K562 (cell line): ENCODE data around the gene ARHGAP35. TPM values are rescaled to one million over a fixed set of nuclear protein-coding genes. Genes with fewer than 3 reads are reported as not detected.

Source experiments
- ATAC-seq: fragments of 200-7000 bp; cut with Tn5 transposase; 3 replicates; pipeline ENCODE4 v1.9.1; 2020; ENCODE audit warnings: moderate library complexity
- BruUV-seq: library from RNA; stranded (reverse); fragments of 400-500 nt; replicated peaks from 2 replicates; lab custom pipeline; 2021; lab: Mats Ljungman, UMichigan
- CTCF ChIA-PET: fragments of 300-600 bp; formaldehyde crosslinking; extraction: SDS; loops from one replicate; lab custom pipeline; 2021; ENCODE audit warnings: low intra/inter-chr PET ratio; lab: Yijun Ruan, JAX
- POLR2A ChIA-PET: fragments of 300-600, 350-650 bp; sonication (Branson Sonifier 250); formaldehyde crosslinking; extraction: SDS; loops from one replicate; lab custom pipeline; 2021; ENCODE audit warnings: antibody characterized with exemption, inconsistent platforms; lab: Yijun Ruan, JAX
- DNase-seq, 4 experiments: peaks; one replicate each; pipeline versions ENCODE4 v3.0.0 to v3.0.0-alpha.2; 2011 to 2018; ENCODE audit warnings: low spot score in 3 of 4, mixed read lengths in 3 of 4; ENCODE audit errors: extremely low read depth in 1 of 4
- FAIRE-seq: peaks from 2 replicates; lab custom pipeline; 2011; peaks lifted over from hg19 to GRCh38; lab: Jason Lieb, UNC
- H2AFZ ChIP-seq: 2 replicates; pipeline ENCODE4 v1.6.0; 2011; ENCODE audit warnings: low read depth, low read length, control low read depth, inconsistent platforms
- H3K27ac ChIP-seq: fragments of 200-600 bp; 3 replicates; pipeline ENCODE4 v1.8.0; 2011; ENCODE audit warnings: low read depth, mild to moderate bottlenecking, control low read depth, inconsistent platforms, low read length, moderate library complexity, mixed read lengths; ENCODE audit errors: extremely low read depth
- H3K27me3 ChIP-seq, 2 experiments: fragments of 300-600 bp in 1 of 2; 2 replicates in 1 of 2; 3 replicates in 1 of 2; pipeline versions ENCODE4 v1.6.0 to v1.8.0; 2011; ENCODE audit warnings: inconsistent platforms in 2 of 2, low read length in 2 of 2, mild to moderate bottlenecking in 1 of 2, mixed read lengths in 1 of 2, moderate library complexity in 1 of 2; ENCODE audit not compliant: control insufficient read depth in 2 of 2, insufficient read depth in 2 of 2
- H3K36me3 ChIP-seq: fragments of 300-600 bp; 3 replicates; pipeline ENCODE4 v1.8.0; 2011; ENCODE audit warnings: mild to moderate bottlenecking, low read length, inconsistent platforms; ENCODE audit not compliant: control insufficient read depth, insufficient read depth
- H3K4me1 ChIP-seq, 2 experiments: fragments of 200-600 bp in 1 of 2; replicated peaks in 1 of 2; 2 replicates in 1 of 2; 3 replicates in 1 of 2; pipeline versions ENCODE4 v1.5.1 to v1.8.0; 2011; ENCODE audit warnings: inconsistent platforms in 2 of 2, low read length in 2 of 2, mild to moderate bottlenecking in 1 of 2, mixed read lengths in 1 of 2, moderate library complexity in 1 of 2; ENCODE audit not compliant: control insufficient read depth in 2 of 2, insufficient read depth in 2 of 2
- H3K4me2 ChIP-seq: 2 replicates; pipeline ENCODE4 v1.6.1; 2011; ENCODE audit warnings: low read length, control low read depth, inconsistent platforms, mixed read lengths; ENCODE audit not compliant: insufficient read depth
- H3K4me3 ChIP-seq: fragments of 200-600 bp; sonication (generic), shearing (Covaris generic); 2 replicates; pipeline ENCODE4 v1.5.1; 2016; ENCODE audit warnings: control low read depth, inconsistent platforms
- H3K79me2 ChIP-seq: fragments of 200-600 bp; 3 replicates; pipeline ENCODE4 v1.8.0; 2011; ENCODE audit warnings: low read length, inconsistent platforms; ENCODE audit not compliant: control insufficient read depth, insufficient read depth
- H3K9ac ChIP-seq, 2 experiments: 2 replicates each; pipeline versions ENCODE4 v1.6.0 to v1.6.1; 2011; ENCODE audit warnings: low read depth in 2 of 2, low read length in 2 of 2, control low read depth in 1 of 2, inconsistent platforms in 1 of 2, mild to moderate bottlenecking in 1 of 2, mixed read lengths in 1 of 2; ENCODE audit not compliant: insufficient read depth in 1 of 2
- H3K9me1 ChIP-seq: one replicate; pipeline ENCODE4 v1.6.0; 2011; ENCODE audit warnings: inconsistent platforms, mild to moderate bottlenecking, low read length, moderate library complexity; ENCODE audit not compliant: control insufficient read depth, insufficient read depth
- H3K9me3 ChIP-seq: replicated peaks from 2 replicates; pipeline ENCODE4 v1.5.1; 2011; ENCODE audit warnings: low read depth, low read length, inconsistent platforms; ENCODE audit not compliant: control insufficient read depth, insufficient read depth
- H4K20me1 ChIP-seq: replicated peaks from 2 replicates; pipeline ENCODE4 v1.6.1; 2011; ENCODE audit warnings: low read length, inconsistent platforms, mixed read lengths; ENCODE audit not compliant: control insufficient read depth, insufficient read depth
- ATF3 ChIP-seq, 2 experiments: fragments of 450-650 bp in 1 of 2; sonication (generic) in 1 of 2; formaldehyde crosslinking in 1 of 2; IDR thresholded peaks in 1 of 2; conservative IDR thresholded peaks in 1 of 2; 2 replicates each; pipeline versions ENCODE4 v1.6.1 to v1.8.1; 2016 to 2023; ENCODE audit warnings: mild to moderate bottlenecking in 2 of 2, moderate library complexity in 2 of 2, inconsistent platforms in 1 of 2, missing genetic modification reagents in 1 of 2
- C11orf30 ChIP-seq: fragments of 450-650 bp; IDR thresholded peaks from 2 replicates; pipeline ENCODE4 v1.6.1; 2016; ENCODE audit warnings: low read depth, mild to moderate bottlenecking
- DDX20 ChIP-seq: fragments of 450-650 bp; IDR thresholded peaks from 2 replicates; pipeline ENCODE4 v1.6.1; 2016; ENCODE audit warnings: missing genetic modification characterization, low read depth, mild to moderate bottlenecking, missing compliant biosample characterization, moderate library complexity
- DPF2 ChIP-seq: fragments of 450-650 bp; IDR thresholded peaks from 2 replicates; pipeline ENCODE4 v1.6.1; 2016
- FOSL1 ChIP-seq: fragments of 200-800 bp; sonication (Bioruptor generic); conservative IDR thresholded peaks from 2 replicates; pipeline ENCODE4 v1.6.1; 2016; ENCODE audit warnings: missing genetic modification characterization, missing compliant biosample characterization
- GATAD2B ChIP-seq: fragments of 450-650 bp; IDR thresholded peaks from 2 replicates; pipeline ENCODE4 v1.6.1; 2017; ENCODE audit warnings: mild to moderate bottlenecking, borderline replicate concordance
- IRF9 ChIP-seq: fragments of 450-650 bp; IDR thresholded peaks from 2 replicates; pipeline ENCODE4 v1.6.1; 2016; ENCODE audit warnings: missing biosample characterization, missing genetic modification characterization
- JUND ChIP-seq, 2 experiments: IDR thresholded peaks; 2 replicates in 1 of 2; 3 replicates in 1 of 2; pipeline ENCODE4 v1.6.1; 2011; ENCODE audit warnings: borderline replicate concordance in 2 of 2, low read depth in 2 of 2, low read length in 2 of 2, improper control_type of control experiment in 1 of 2, missing biosample characterization in 1 of 2, missing genetic modification characterization in 1 of 2, missing genetic modification reagents in 1 of 2
- MAFG ChIP-seq: fragments of 450-650 bp; conservative IDR thresholded peaks from 2 replicates; pipeline ENCODE4 v1.6.1; 2016; ENCODE audit warnings: missing genetic modification characterization, missing compliant biosample characterization
- MAFK ChIP-seq: IDR thresholded peaks from 2 replicates; pipeline ENCODE4 v1.6.1; 2011; ENCODE audit warnings: low read length, improper control_type of control experiment
- MAZ ChIP-seq, 2 experiments: fragments of 450-650 bp in 1 of 2; sonication (generic) in 1 of 2; formaldehyde crosslinking; IDR thresholded peaks in 1 of 2; conservative IDR thresholded peaks in 1 of 2; 2 replicates each; pipeline versions ENCODE4 v1.4.0 to v1.5.0; 2020; ENCODE audit warnings: mild to moderate bottlenecking in 1 of 2, missing genetic modification reagents in 1 of 2
- MEIS2 ChIP-seq: fragments of 450-650 bp; IDR thresholded peaks from 2 replicates; pipeline ENCODE4 v1.6.1; 2014; ENCODE audit warnings: mild to moderate bottlenecking; ENCODE audit not compliant: partially characterized antibody
- NFE2 ChIP-seq: IDR thresholded peaks from 2 replicates; pipeline ENCODE4 v1.6.1; 2014; ENCODE audit warnings: antibody characterized with exemption, low read depth
- SMARCC2 ChIP-seq: fragments of 450-650 bp; IDR thresholded peaks from 2 replicates; pipeline ENCODE4 v1.6.1; 2017; ENCODE audit warnings: antibody characterized with exemption, moderate library complexity, mild to moderate bottlenecking, low read depth
- SMARCE1 ChIP-seq: fragments of 450-650 bp; IDR thresholded peaks from 2 replicates; pipeline ENCODE4 v1.7.1; 2016; ENCODE audit warnings: mild to moderate bottlenecking
- TCF3 ChIP-seq: sonication (generic); formaldehyde crosslinking; IDR thresholded peaks from 2 replicates; pipeline ENCODE4 v1.4.0; 2020; ENCODE audit warnings: mild to moderate bottlenecking, missing genetic modification reagents
- ZNF224 ChIP-seq: sonication (generic); formaldehyde crosslinking; IDR thresholded peaks from 2 replicates; pipeline ENCODE4 v1.8.0; 2022; ENCODE audit warnings: mild to moderate bottlenecking, missing genetic modification reagents
- WGBS: fragments of 100-300 bp; shearing (Covaris generic); methylation state at CpG from one replicate; pipeline ENCODE4 v1.1.6; 2016; ENCODE audit warnings: low coverage, mixed read lengths; ENCODE audit not compliant: insufficient coverage; ENCODE audit errors: missing lambda C conversion rate; 5-methylcytosine and 5-hydroxymethylcytosine counted together
- in situ Hi-C: fragments of 300-500 bp; cut with MboI; formaldehyde crosslinking; loops from 4 replicates; pipeline ENCODE4 v1.15.0; 2018; ENCODE audit warnings: inconsistent platforms, mixed read lengths
- intact Hi-C: fragments of 100-400 bp; cut with micrococcal nuclease; formaldehyde crosslinking; loops from 2 replicates; pipeline ENCODE4 v1.14.2; 2022
- polyA plus RNA-seq, 8 experiments: library from polyadenylated mRNA; depleted of rRNA in 4 of 8; stranded (reverse) in 5 of 8; unstranded in 3 of 8; fragments of >200 nt; fragmentation: Nextera tagmentation in 2 of 8; fragmentation: Illumina TruSeq in 1 of 8; extraction: Ambion mirVana in 2 of 8; extraction: Trizol in 1 of 8; gene quantifications; 2 replicates each; pipeline versions ENCODE4 v1.2.1 to v1.2.3, GENCODE V29; 2011 to 2014; ENCODE audit warnings: inconsistent platforms in 1 of 8, missing spikeins in 1 of 8
- total RNA-seq, 7 experiments: library from RNA; depleted of rRNA in 6 of 7; stranded (reverse); fragments of >200 nt in 6 of 7; fragmentation: Illumina TruSeq in 2 of 7; extraction: Trizol in 2 of 7; gene quantifications; 2 replicates each; pipeline versions ENCODE4 v1.2.1 to v1.2.3, GENCODE V29; 2011 to 2021; ENCODE audit warnings: low replicate concordance in 1 of 7
- TF ChIP-seq, protein P1 (sequence below): IDR thresholded peaks from 2 replicates; pipeline ENCODE4 v1.6.1; 2016; ENCODE audit warnings: missing genetic modification characterization, missing compliant biosample characterization

ARHGAP35 gene
- total and polyA plus RNA-seq, 9 of the 15 experiments (the other 6 are each of a cell fraction or from before 2014, with no cell fraction given): 0.27 to 26.4 (median 10.2) TPM

DNA sequence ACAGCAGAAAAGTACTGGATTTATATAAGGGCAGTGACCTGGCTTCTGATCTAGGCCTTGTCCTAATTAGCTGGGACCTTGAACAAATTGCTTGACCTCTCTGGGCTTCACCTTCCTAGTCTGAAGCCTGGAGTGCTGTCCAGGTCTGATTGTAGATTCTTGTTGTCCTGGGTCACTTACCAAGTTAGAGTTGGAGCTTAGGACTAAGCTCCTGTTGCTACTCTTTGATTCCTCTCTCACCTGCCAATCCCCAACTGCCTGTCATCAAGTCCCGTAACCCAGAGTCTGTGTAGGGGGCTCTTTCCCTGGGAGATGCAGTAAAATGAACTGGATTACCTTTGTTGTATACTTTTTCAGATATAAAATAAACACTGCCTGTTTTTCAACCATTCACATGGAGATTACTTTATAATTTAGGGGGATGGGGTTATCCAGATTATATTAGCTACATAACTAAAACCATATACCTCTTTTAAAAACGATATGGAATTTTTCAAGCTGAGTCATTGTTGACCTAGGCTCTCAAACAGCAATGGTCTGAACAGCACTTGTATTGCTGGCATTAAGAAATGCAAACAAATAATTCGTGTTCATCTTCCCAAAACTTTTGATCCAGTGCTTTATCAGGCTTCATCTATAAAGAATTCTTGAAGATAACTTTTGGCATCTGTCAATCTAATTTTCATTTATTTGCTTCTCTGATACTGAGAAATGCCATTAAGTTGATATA lies 5.8 kb downstream of the ARHGAP35 start:
- Histone ChIP-seq H4K20me1 (peaks cover 33% of the 10 kb centered on the region), H2AFZ (no peak overlapping the region), H3K27me3 (no peaks in the 10 kb centered on the region), H3K27ac (peak overlapping the region; percentile 75), H3K4me3 (no peak overlapping the region), H3K9ac (peak overlapping the region; percentile 5 to 56; a peak in 3 of 4 replicates), H3K4me2 (peak overlapping the region; percentile 51), H3K9me1 (no peaks in the 10 kb centered on the region), H3K9me3 (no peaks in the 10 kb centered on the region), H3K36me3 (peaks cover 14% of the 10 kb centered on the region; the same call in 2 of the 3 replicates), H3K79me2 (peaks cover 95% of the 10 kb centered on the region), H3K4me1 (peaks cover 29 to 32% of the 10 kb centered on the region in 2 experiments; a peak in 4 of 5 replicates)
- CTCF ChIA-PET: no interaction called here
- FAIRE-seq (no peak), DNase-seq (peak in 2 of 4 experiments; percentile 6 to 19), ATAC-seq (no peak)
- in situ Hi-C loops: no loop called here
- POLR2A ChIA-PET: interaction anchor here (0.6 to 2.3 kb wide), 8 partner anchors 13 to 344 kb away, joined by 3 to 8 read pairs (median 4); no protein-coding TSS in a partner anchor
- WGBS: 21% methylated on average over 3 of the region's 3 CpGs
- intact Hi-C loops: loop anchor here (10.0 kb wide), 1 partner anchor 378 kb away; no protein-coding TSS in a partner anchor
- no TSS peak for BruUV-seq
- peak; percentile 46; the same call in 1 of the 2 replicates for TF ChIP-seq FOSL1 (tag)
- peak; percentile 93 for TF ChIP-seq MAFG (tag)
- TF ChIP-seq IRF9 (tag): no peak
- peak; percentile 52; the same call in 1 of the 2 replicates for TF ChIP-seq DPF2
- TF ChIP-seq NFE2: peak; percentile 92
- TF ChIP-seq JUND (IDR thresholded peaks at IDR 0.05; ENCODE audit: borderline replicate concordance, low read depth, low read length): 0 out of 2 replicates have a peak, but pooled peaks have one; percentile 25
- TF ChIP-seq JUND (tag; IDR thresholded peaks at IDR 0.05; ENCODE audit: borderline replicate concordance, low read depth, low read length): no peak
- TF ChIP-seq ATF3 (IDR thresholded peaks at IDR 0.05): peak; percentile 20; the same call in 1 of the 2 replicates
- no peak for TF ChIP-seq ATF3 (CRISPR knock-in tag; conservative IDR thresholded peaks at IDR 0.05)
- TF ChIP-seq MEIS2: peak; percentile 28
- TF ChIP-seq MAFK: peak; percentile 84
- TF ChIP-seq SMARCC2: 0 out of 2 replicates have a peak, but pooled peaks have one; percentile 27
- 0 out of 2 replicates have a peak, but pooled peaks have one; percentile 36 for TF ChIP-seq GATAD2B
- TF ChIP-seq DDX20: no peak
- TF ChIP-seq, protein P1, sequence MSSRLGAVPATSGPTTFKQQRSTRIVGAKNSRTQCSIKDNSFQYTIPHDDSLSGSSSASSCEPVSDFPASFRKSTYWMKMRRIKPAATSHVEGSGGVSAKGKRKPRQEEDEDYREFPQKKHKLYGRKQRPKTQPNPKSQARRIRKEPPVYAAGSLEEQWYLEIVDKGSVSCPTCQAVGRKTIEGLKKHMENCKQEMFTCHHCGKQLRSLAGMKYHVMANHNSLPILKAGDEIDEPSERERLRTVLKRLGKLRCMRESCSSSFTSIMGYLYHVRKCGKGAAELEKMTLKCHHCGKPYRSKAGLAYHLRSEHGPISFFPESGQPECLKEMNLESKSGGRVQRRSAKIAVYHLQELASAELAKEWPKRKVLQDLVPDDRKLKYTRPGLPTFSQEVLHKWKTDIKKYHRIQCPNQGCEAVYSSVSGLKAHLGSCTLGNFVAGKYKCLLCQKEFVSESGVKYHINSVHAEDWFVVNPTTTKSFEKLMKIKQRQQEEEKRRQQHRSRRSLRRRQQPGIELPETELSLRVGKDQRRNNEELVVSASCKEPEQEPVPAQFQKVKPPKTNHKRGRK: no peak
- TF ChIP-seq C11orf30: peak; percentile 85
- TF ChIP-seq SMARCE1: peak; percentile 38; the same call in 1 of the 2 replicates
- TF ChIP-seq TCF3 (CRISPR knock-in tag): no peak
- no peak for TF ChIP-seq ZNF224 (CRISPR knock-in tag)
- TF ChIP-seq MAZ (CRISPR knock-in tag; conservative IDR thresholded peaks at IDR 0.05 in 1 of 2, IDR thresholded peaks at IDR 0.05 in 1 of 2): peak in 1 of 2 experiments; percentile 12; a peak in 1 of 4 replicates
